Ishikawa (cell line): ENCODE results near the gene ACADM.

Source experiments
- CEBPB ChIP-seq: IDR thresholded peaks from 2 replicates; pipeline ENCODE4 v1.6.1; 2012
- CREB1 ChIP-seq: IDR thresholded peaks from 2 replicates; pipeline ENCODE4 v1.6.1; 2012; ENCODE audit warnings: low read depth
- EGR1 ChIP-seq: IDR thresholded peaks from 2 replicates; pipeline ENCODE4 v1.6.1; 2012
- EP300 ChIP-seq: IDR thresholded peaks from 2 replicates; pipeline ENCODE4 v1.6.1; 2012; ENCODE audit warnings: borderline replicate concordance
- FOXM1 ChIP-seq: IDR thresholded peaks from 2 replicates; pipeline ENCODE4 v1.6.1; 2012; ENCODE audit warnings: low read depth, borderline replicate concordance
- NFIC ChIP-seq: IDR thresholded peaks from 2 replicates; pipeline ENCODE4 v1.6.1; 2012
- RAD21 ChIP-seq: IDR thresholded peaks from 2 replicates; pipeline ENCODE4 v1.6.1; 2012; ENCODE audit warnings: low read depth
- REST ChIP-seq: IDR thresholded peaks from 2 replicates; pipeline ENCODE4 v1.6.1; 2012; ENCODE audit warnings: low read depth, mild to moderate bottlenecking
- TAF1 ChIP-seq: IDR thresholded peaks from 2 replicates; pipeline ENCODE4 v1.6.1; 2012; ENCODE audit warnings: low read depth, mild to moderate bottlenecking
- TCF12 ChIP-seq: IDR thresholded peaks from 2 replicates; pipeline ENCODE4 v1.6.1; 2012; ENCODE audit warnings: low read depth
- TEAD4 ChIP-seq: IDR thresholded peaks from 2 replicates; pipeline ENCODE4 v1.6.1; 2012
- USF1 ChIP-seq: IDR thresholded peaks from 2 replicates; pipeline ENCODE4 v1.6.1; 2012
- YY1 ChIP-seq: IDR thresholded peaks from 2 replicates; pipeline ENCODE4 v1.6.1; 2012; ENCODE audit warnings: low read depth
- ZBTB7A ChIP-seq: IDR thresholded peaks from 2 replicates; pipeline ENCODE4 v1.6.1; 2012; ENCODE audit warnings: low read depth
- TF ChIP-seq, protein P1 (sequence below): IDR thresholded peaks from 2 replicates; pipeline ENCODE4 v1.6.1; 2012

The ACADM gene

GRCh38 chr1:75786901-75787493, 62.5 kb downstream of the ACADM start:
- TF ChIP-seq TEAD4 (no peak), EGR1 (no peak), TCF12 (no peak), USF1 (no peak), RAD21 (no peak), YY1 (no peak), ZBTB7A (no peak), REST (no peak), CREB1 (no peak), NFIC (no peak), EP300 (no peak), FOXM1 (no peak), CEBPB (no peak), TAF1 (no peak)
- TF ChIP-seq, protein P1, sequence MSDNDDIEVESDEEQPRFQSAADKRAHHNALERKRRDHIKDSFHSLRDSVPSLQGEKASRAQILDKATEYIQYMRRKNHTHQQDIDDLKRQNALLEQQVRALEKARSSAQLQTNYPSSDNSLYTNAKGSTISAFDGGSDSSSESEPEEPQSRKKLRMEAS: no peak

GRCh38 chr1:75787524-75787923, 63.0 kb downstream of the ACADM start:
- TF ChIP-seq REST: no peak
- TF ChIP-seq EGR1: no peak
- no peak for TF ChIP-seq EP300
- TF ChIP-seq, protein P1: no peak
- TF ChIP-seq NFIC: no peak

- no peak for TF ChIP-seq EGR1
Observed at GRCh38 chr1:75789988-75790387, 65.5 kb downstream of the ACADM start.

DNA sequence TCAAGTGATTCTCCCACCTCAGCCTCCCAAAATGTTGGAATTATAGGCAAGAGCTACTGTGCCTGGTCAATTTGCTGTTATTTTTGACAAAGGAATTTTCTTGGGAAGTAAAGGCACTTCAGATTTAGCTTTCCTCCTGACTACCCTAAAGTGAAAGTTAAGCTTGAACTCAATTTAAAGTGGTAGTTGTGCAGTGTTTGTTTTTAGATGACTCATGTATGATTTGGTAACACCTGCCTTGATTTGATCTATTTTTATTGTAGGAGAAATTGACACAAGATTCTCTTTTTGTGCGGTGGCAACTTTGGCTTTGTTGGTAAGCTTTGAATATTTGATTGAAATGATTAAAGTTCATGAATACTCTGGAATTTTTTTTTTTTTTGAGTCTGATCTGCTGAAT, 66.5 kb downstream of the ACADM start:
- TF ChIP-seq EGR1 (no peak), RAD21 (no peak), TEAD4 (no peak), REST (no peak), ZBTB7A (no peak), YY1 (no peak), NFIC (no peak)

- TF ChIP-seq CREB1: no peak
- no peak for TF ChIP-seq TAF1
- no peak for TF ChIP-seq RAD21
- no peak for TF ChIP-seq EP300
- no peak for TF ChIP-seq ZBTB7A
- no peak for TF ChIP-seq NFIC
- TF ChIP-seq YY1: no peak
- TF ChIP-seq FOXM1: no peak
- no peak for TF ChIP-seq TCF12
Observed at GRCh38 chr1:75792091-75792490, 67.6 kb downstream of the ACADM start.

DNA sequence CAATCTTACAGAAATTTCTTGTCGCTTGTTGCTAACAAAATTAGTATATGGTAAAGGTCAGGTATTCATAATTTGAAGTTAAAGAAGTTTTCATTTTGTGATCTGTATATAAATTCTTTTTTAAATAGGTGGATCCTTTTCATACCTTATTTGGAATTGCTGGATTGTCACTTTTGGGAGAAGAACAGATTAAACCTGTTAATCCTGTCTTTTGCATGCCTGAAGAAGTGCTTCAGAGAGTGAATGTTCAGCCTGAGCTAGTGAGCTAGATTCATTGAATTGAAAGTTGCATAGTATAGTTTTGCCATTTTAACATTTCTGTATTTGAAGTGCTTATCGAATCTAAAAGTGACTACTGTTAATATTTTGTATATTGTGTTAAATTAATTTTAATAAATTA, 69.9 kb downstream of the ACADM start:
- TF ChIP-seq FOXM1 (no peak), CEBPB (no peak), EGR1 (no peak), REST (no peak), USF1 (no peak), ZBTB7A (no peak), TEAD4 (no peak), NFIC (no peak), TAF1 (no peak), CREB1 (no peak), RAD21 (no peak), TCF12 (no peak), EP300 (no peak), YY1 (no peak)
- TF ChIP-seq, protein P1: no peak
